Measurements from ENCODE around the gene ZFP90.

Gene ZFP90

GRCh38 chr16:68499006-68499405 lies 40.1 kb upstream of the ZFP90 start:
- TF ChIP-seq, protein P1, sequence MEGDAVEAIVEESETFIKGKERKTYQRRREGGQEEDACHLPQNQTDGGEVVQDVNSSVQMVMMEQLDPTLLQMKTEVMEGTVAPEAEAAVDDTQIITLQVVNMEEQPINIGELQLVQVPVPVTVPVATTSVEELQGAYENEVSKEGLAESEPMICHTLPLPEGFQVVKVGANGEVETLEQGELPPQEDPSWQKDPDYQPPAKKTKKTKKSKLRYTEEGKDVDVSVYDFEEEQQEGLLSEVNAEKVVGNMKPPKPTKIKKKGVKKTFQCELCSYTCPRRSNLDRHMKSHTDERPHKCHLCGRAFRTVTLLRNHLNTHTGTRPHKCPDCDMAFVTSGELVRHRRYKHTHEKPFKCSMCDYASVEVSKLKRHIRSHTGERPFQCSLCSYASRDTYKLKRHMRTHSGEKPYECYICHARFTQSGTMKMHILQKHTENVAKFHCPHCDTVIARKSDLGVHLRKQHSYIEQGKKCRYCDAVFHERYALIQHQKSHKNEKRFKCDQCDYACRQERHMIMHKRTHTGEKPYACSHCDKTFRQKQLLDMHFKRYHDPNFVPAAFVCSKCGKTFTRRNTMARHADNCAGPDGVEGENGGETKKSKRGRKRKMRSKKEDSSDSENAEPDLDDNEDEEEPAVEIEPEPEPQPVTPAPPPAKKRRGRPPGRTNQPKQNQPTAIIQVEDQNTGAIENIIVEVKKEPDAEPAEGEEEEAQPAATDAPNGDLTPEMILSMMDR (conservative IDR thresholded peaks at IDR 0.05; ENCODE audit: low read depth, low read length) = no peak
- H3K27me3 ChIP-seq (ENCODE audit: insufficient read depth, low read depth) = no peaks in the 10 kb centered on the region

GRCh38 chr16:68503334-68503733 lies 35.8 kb upstream of the ZFP90 start:
- H3K27me3 ChIP-seq (ENCODE audit: insufficient read depth, low read depth) = no peaks in the 10 kb centered on the region

More at GRCh38 chr16:68499006-68499405, 40.1 kb upstream of the ZFP90 start:
- Histone ChIP-seq H3K79me2 (ENCODE audit: insufficient read depth, low read depth) (no peaks in the 10 kb centered on the region), H3K4me2 (no peak overlapping the region), H2AFZ (ENCODE audit: low read depth) (no peak overlapping the region), H3K27ac (no peak overlapping the region), H3K4me1 (ENCODE audit: low read depth, poor library complexity, severe bottlenecking) (no peaks in the 10 kb centered on the region), H3K36me3 (ENCODE audit: insufficient read depth) (no peaks in the 10 kb centered on the region), H3K4me3 (IDR thresholded peaks at IDR 0.05; ENCODE audit: insufficient read depth, low read depth, low read length) (no peak overlapping the region), H4K20me1 (ENCODE audit: insufficient read depth) (no peaks in the 10 kb centered on the region), H3K9ac (no peak overlapping the region)

GRCh38 chr16:68504066-68504465 lies 35.0 kb upstream of the ZFP90 start:
- Histone ChIP-seq H3K36me3 (ENCODE audit: insufficient read depth) (no peaks in the 10 kb centered on the region), H3K4me2 (no peak overlapping the region), H2AFZ (ENCODE audit: low read depth) (no peak overlapping the region), H4K20me1 (ENCODE audit: insufficient read depth) (no peaks in the 10 kb centered on the region), H3K4me1 (ENCODE audit: low read depth, poor library complexity, severe bottlenecking) (no peaks in the 10 kb centered on the region), H3K79me2 (ENCODE audit: insufficient read depth, low read depth) (no peaks in the 10 kb centered on the region), H3K27me3 (ENCODE audit: insufficient read depth, low read depth) (no peaks in the 10 kb centered on the region), H3K4me3 (IDR thresholded peaks at IDR 0.05; ENCODE audit: insufficient read depth, low read depth, low read length) (no peak overlapping the region), H3K9ac (no peak overlapping the region), H3K27ac (no peak overlapping the region)
- TF ChIP-seq, protein P1 (conservative IDR thresholded peaks at IDR 0.05; ENCODE audit: low read depth, low read length) = no peak

More at GRCh38 chr16:68503334-68503733, 35.8 kb upstream of the ZFP90 start:
- H3K79me2 ChIP-seq (ENCODE audit: insufficient read depth, low read depth) = no peaks in the 10 kb centered on the region
- H3K27ac ChIP-seq = no peak overlapping the region
- no peaks in the 10 kb centered on the region for H3K36me3 ChIP-seq (ENCODE audit: insufficient read depth)
- H3K4me2 ChIP-seq = no peak overlapping the region
- H3K9ac ChIP-seq = no peak overlapping the region
- TF ChIP-seq, protein P1 (conservative IDR thresholded peaks at IDR 0.05; ENCODE audit: low read depth, low read length) = no peak
- H3K4me1 ChIP-seq (ENCODE audit: low read depth, poor library complexity, severe bottlenecking) = no peaks in the 10 kb centered on the region
- no peaks in the 10 kb centered on the region for H4K20me1 ChIP-seq (ENCODE audit: insufficient read depth)
- no peak overlapping the region for H3K4me3 ChIP-seq (IDR thresholded peaks at IDR 0.05; ENCODE audit: insufficient read depth, low read depth, low read length)
- H2AFZ ChIP-seq (ENCODE audit: low read depth) = no peak overlapping the region

GRCh38 chr16:68506331-68507053 lies 32.6 kb upstream of the ZFP90 start:
- Histone ChIP-seq H3K27ac (no peak overlapping the region), H3K4me3 (IDR thresholded peaks at IDR 0.05; ENCODE audit: insufficient read depth, low read depth, low read length) (no peak overlapping the region), H3K9ac (no peak overlapping the region), H3K4me2 (no peak overlapping the region), H3K27me3 (ENCODE audit: insufficient read depth, low read depth) (no peaks in the 10 kb centered on the region), H2AFZ (ENCODE audit: low read depth) (no peak overlapping the region), H3K4me1 (ENCODE audit: low read depth, poor library complexity, severe bottlenecking) (no peaks in the 10 kb centered on the region), H3K79me2 (ENCODE audit: insufficient read depth, low read depth) (no peaks in the 10 kb centered on the region), H4K20me1 (ENCODE audit: insufficient read depth) (no peaks in the 10 kb centered on the region), H3K36me3 (ENCODE audit: insufficient read depth) (no peaks in the 10 kb centered on the region)
- TF ChIP-seq, protein P1 (conservative IDR thresholded peaks at IDR 0.05; ENCODE audit: low read depth, low read length) = no peak

All from KMS-11 (cell line).